GM12878 (cell line): ENCODE results near the gene PKP4.

Experiments
- BRCA1 ChIP-seq: IDR thresholded peaks from 2 replicates; pipeline ENCODE4 v1.6.1; 2011; ENCODE audit warnings: low read depth, low read length, improper control_type of control experiment
- TF ChIP-seq, protein P1 (sequence below): fragments of 450-650 bp; IDR thresholded peaks from 2 replicates; pipeline ENCODE4 v1.6.1; 2017; ENCODE audit warnings: mild to moderate bottlenecking, low read depth, inconsistent platforms; ENCODE audit not compliant: poor library complexity, severe bottlenecking

DNA sequence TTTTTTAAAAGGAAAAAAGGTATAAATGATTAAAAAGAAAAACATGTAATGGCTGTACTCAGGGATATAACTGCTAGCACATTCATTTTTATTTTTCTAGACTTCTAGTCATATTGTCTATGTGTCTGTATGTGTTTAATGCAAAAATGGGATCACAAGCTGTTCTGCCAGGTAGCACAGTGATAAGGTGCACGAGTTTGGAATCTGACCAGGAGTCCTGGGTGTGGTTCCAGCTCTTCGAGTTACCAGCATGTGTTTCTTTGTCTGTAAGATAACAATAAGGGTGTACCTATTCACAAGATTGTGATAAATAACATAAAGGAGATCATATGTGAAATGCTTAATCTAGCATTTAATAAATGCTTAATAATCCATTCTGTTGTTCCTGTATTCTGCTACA lies 145.3 kb downstream of the PKP4 start:
- TF ChIP-seq, protein P1, sequence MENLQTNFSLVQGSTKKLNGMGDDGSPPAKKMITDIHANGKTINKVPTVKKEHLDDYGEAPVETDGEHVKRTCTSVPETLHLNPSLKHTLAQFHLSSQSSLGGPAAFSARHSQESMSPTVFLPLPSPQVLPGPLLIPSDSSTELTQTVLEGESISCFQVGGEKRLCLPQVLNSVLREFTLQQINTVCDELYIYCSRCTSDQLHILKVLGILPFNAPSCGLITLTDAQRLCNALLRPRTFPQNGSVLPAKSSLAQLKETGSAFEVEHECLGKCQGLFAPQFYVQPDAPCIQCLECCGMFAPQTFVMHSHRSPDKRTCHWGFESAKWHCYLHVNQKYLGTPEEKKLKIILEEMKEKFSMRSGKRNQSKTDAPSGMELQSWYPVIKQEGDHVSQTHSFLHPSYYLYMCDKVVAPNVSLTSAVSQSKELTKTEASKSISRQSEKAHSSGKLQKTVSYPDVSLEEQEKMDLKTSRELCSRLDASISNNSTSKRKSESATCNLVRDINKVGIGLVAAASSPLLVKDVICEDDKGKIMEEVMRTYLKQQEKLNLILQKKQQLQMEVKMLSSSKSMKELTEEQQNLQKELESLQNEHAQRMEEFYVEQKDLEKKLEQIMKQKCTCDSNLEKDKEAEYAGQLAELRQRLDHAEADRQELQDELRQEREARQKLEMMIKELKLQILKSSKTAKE, result no peak
- no peak for TF ChIP-seq BRCA1
